HUES64 (cell line): ENCODE results near the gene KIF2C. TPM values are rescaled to one million over a fixed set of nuclear protein-coding genes. Genes with fewer than 3 reads are reported as not detected.
"Not testable (repeated sequence)": the region's sequence is repeated elsewhere in the genome, so short reads cannot be mapped to it uniquely, and the experiment has no call there.

Experiments used
- H3K27ac ChIP-seq: 2 replicates; pipeline ENCODE4 v1.7.0; 2013; ENCODE audit warnings: low read depth, low read length, inconsistent platforms
- H3K27me3 ChIP-seq: 2 replicates; pipeline ENCODE4 v1.6.1; 2013; ENCODE audit warnings: mild to moderate bottlenecking, low read length; ENCODE audit not compliant: insufficient read depth
- H3K36me3 ChIP-seq: 2 replicates; pipeline ENCODE4 v1.6.1; 2013; ENCODE audit warnings: mild to moderate bottlenecking, low read length; ENCODE audit not compliant: insufficient read depth
- H3K4me1 ChIP-seq: 2 replicates; pipeline ENCODE4 v1.6.1; 2013; ENCODE audit warnings: mild to moderate bottlenecking, low read length, moderate library complexity; ENCODE audit not compliant: insufficient read depth
- H3K4me3 ChIP-seq: 2 replicates; pipeline ENCODE4 v1.5.1; 2013; ENCODE audit warnings: mild to moderate bottlenecking, low read length, moderate library complexity
- H3K9ac ChIP-seq: 2 replicates; pipeline ENCODE4 v1.6.1; 2013; ENCODE audit warnings: mild to moderate bottlenecking, low read depth, low read length
- H3K9me3 ChIP-seq: 2 replicates; pipeline ENCODE4 v1.6.1; 2013; ENCODE audit warnings: low read depth, low read length; ENCODE audit not compliant: insufficient read depth
- WGBS: fragments of 150-250, 120-280 bp; methylation state at CpG from one replicate; pipeline ENCODE4 v1.1.7; 2013; ENCODE audit warnings: missing lambda C conversion rate; 5-methylcytosine and 5-hydroxymethylcytosine counted together
- polyA plus RNA-seq, 2 experiments: library from polyadenylated mRNA; stranded (reverse); fragments of 50-300 nt; gene quantifications; one replicate each; pipeline ENCODE4 v1.2.3, GENCODE V29; 2013

The KIF2C gene
- polyA plus RNA-seq (2013, experiment 1 of 2): 50.2 TPM
- polyA plus RNA-seq (2013, experiment 2 of 2): 56.0 TPM

GRCh38 chr1:44739307-44740178, at the start of gene KIF2C:
KIF2C (plus strand) TSS chr1:44739837; CDS start chr1:44739933, 96 bp downstream.
- peaks cover 6% of the 10 kb centered on the region for H3K4me1 ChIP-seq
- H3K4me3 ChIP-seq: peak within 1 kb of the TSS; percentile 84
- H3K27me3 ChIP-seq: no peaks in the 10 kb centered on the region
- H3K36me3 ChIP-seq: peaks cover 33% of the 10 kb centered on the region
- H3K9ac ChIP-seq: peak within 1 kb of the TSS; percentile 88
- H3K27ac ChIP-seq: peak within 1 kb of the TSS; percentile 93
- 2% methylated on average over 57 of the region's 57 CpGs for WGBS
- H3K9me3 ChIP-seq: no peaks in the 10 kb centered on the region

- Histone ChIP-seq H3K36me3 (no peaks in the 10 kb centered on the region), H3K27me3 (no peaks in the 10 kb centered on the region), H3K9ac (no peak overlapping the region), H3K4me1 (peaks cover 13% of the 10 kb centered on the region), H3K9me3 (no peaks in the 10 kb centered on the region), H3K27ac (no peak overlapping the region), H3K4me3 (no peak overlapping the region)
- WGBS: 98% methylated on average over 2 of the region's 2 CpGs
These were observed 46.5 kb upstream of the KIF2C start for GRCh38 chr1:44693159-44693558.

DNA sequence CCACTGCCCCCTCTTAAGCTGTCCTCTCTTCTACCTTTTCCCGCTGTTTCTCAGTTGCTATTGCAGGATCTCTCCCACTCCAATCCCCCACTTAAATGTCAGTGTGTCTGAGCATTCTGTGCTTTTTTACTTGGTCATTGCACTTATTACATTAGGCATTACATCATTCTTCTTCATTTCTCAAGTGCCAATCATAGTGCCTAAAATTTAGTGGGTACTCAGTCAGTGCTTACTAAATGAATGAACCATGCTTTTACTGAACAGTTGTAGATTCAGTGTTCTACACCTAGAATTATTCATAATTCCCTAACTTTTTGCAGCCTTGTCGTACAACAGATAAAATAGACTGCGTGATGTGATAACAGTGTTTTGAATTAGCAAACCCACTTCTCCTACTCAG, 45.7 kb upstream of the KIF2C start:
- H3K4me1 ChIP-seq: peaks cover 8% of the 10 kb centered on the region
- no peaks in the 10 kb centered on the region for H3K27me3 ChIP-seq
- 93% methylated on average over 1 of the region's 3 CpGs for WGBS
- H3K9ac ChIP-seq: no peak overlapping the region
- no peak overlapping the region for H3K4me3 ChIP-seq
- H3K36me3 ChIP-seq: no peaks in the 10 kb centered on the region
- H3K27ac ChIP-seq: no peak overlapping the region
- no peaks in the 10 kb centered on the region for H3K9me3 ChIP-seq

DNA sequence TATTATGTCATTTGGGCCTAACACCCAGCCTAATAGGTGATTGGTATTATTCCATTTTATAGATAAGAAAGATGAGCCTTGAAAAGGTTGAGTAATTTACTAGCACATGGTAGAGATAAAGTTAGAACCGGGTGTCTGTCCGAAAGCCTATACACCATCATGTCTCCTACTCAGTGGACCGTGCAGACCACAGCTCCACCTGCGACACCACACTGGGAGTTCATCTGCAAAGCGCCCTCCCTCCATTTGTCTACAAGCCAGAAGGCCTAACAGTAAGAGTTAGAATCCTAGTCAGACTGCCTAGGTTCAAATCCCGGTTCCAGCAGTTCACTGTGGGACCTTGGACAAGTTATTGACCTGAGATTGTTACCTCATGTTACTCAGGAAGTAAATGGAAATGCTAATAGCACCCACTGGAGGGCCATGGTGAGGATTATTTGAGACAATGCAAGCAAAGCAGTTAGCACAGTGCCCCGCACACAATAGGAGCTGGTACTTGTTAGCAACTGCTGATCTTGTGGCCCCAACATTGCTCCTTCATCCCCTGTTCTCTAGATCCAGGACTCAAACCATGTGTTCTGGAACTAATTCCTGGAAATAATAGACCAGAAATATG, 44.7 kb upstream of the KIF2C start:
- no peaks in the 10 kb centered on the region for H3K9me3 ChIP-seq
- H3K4me1 ChIP-seq: no peaks in the 10 kb centered on the region
- 92% methylated on average over 7 of the region's 7 CpGs for WGBS
- H3K27me3 ChIP-seq: no peaks in the 10 kb centered on the region
- H3K4me3 ChIP-seq: no peak overlapping the region
- H3K9ac ChIP-seq: no peak overlapping the region
- H3K27ac ChIP-seq: no peak overlapping the region
- no peaks in the 10 kb centered on the region for H3K36me3 ChIP-seq

- no peak overlapping the region for H3K27ac ChIP-seq
- no peaks in the 10 kb centered on the region for H3K9me3 ChIP-seq
- H3K36me3 ChIP-seq: no peaks in the 10 kb centered on the region
- no peaks in the 10 kb centered on the region for H3K4me1 ChIP-seq
- WGBS: 98% methylated on average over 4 of the region's 4 CpGs
- H3K9ac ChIP-seq: no peak overlapping the region
- no peaks in the 10 kb centered on the region for H3K27me3 ChIP-seq
- H3K4me3 ChIP-seq: no peak overlapping the region
These were observed 44.0 kb upstream of the KIF2C start for GRCh38 chr1:44695671-44696070.

DNA sequence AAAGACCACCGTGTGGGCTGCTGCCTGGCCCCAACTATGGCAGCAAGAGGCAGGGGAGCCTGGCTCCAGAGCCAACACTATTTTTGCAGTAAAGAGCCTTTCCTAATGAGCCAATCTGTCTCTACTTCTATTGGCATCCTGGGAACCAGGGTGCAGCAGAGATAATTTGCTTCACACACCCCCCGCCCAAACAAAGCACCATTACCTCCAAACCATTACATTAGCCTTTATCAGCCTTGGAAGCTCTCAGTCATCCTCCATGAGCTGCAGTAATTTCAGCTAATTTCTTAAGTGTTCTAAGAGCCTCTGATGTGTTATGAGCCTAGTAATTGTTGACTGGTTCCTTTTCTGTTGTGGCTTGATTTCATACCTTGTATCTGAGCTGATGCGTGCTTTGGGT, 43.5 kb upstream of the KIF2C start:
- no peaks in the 10 kb centered on the region for H3K27me3 ChIP-seq
- H3K4me3 ChIP-seq: no peak overlapping the region
- no peaks in the 10 kb centered on the region for H3K9me3 ChIP-seq
- no peak overlapping the region for H3K9ac ChIP-seq
- no peaks in the 10 kb centered on the region for H3K36me3 ChIP-seq
- H3K4me1 ChIP-seq: no peaks in the 10 kb centered on the region
- H3K27ac ChIP-seq: no peak overlapping the region
- WGBS: 88% methylated on average over 2 of the region's 3 CpGs

DNA sequence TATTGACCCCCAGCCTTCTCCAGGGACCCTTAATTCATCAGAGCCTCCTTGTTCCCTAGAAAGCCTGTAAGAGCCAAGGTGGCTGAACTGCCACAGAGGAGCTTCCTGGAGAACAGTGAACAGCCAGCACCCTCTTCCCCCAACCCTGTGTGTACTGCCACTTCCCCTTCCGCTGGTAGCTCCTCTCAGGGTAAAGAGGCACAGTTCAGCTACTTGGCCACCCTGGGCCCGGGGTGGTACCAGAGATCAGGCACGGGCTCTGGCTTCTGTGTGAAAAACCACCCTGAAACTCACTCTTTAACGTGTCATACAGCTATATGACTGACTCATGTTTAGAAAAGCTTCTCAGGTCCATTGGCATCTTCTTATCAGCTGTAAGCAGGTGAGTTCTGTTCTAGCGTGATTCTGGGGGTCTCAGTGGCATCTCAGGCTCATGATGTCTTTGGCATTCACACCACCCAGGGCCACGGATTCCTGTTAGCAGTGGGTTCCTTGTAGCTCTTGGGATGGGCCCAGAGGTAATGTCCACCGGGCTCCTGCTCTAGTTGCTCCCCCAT, 42.8 kb upstream of the KIF2C start:
- H3K36me3 ChIP-seq: no peaks in the 10 kb centered on the region
- no peaks in the 10 kb centered on the region for H3K27me3 ChIP-seq
- H3K9me3 ChIP-seq: no peaks in the 10 kb centered on the region
- no peaks in the 10 kb centered on the region for H3K4me1 ChIP-seq
- no peak overlapping the region for H3K9ac ChIP-seq
- no peak overlapping the region for H3K4me3 ChIP-seq
- H3K27ac ChIP-seq: no peak overlapping the region
- 90% methylated on average over 7 of the region's 7 CpGs for WGBS

GRCh38 chr1:44698138-44698537, 41.5 kb upstream of the KIF2C start:
- Histone ChIP-seq H3K4me3 (no peak overlapping the region), H3K27me3 (no peaks in the 10 kb centered on the region), H3K9me3 (no peaks in the 10 kb centered on the region), H3K27ac (no peak overlapping the region), H3K9ac (no peak overlapping the region), H3K36me3 (no peaks in the 10 kb centered on the region), H3K4me1 (no peaks in the 10 kb centered on the region)
- 96% methylated on average over 3 of the region's 3 CpGs for WGBS

DNA sequence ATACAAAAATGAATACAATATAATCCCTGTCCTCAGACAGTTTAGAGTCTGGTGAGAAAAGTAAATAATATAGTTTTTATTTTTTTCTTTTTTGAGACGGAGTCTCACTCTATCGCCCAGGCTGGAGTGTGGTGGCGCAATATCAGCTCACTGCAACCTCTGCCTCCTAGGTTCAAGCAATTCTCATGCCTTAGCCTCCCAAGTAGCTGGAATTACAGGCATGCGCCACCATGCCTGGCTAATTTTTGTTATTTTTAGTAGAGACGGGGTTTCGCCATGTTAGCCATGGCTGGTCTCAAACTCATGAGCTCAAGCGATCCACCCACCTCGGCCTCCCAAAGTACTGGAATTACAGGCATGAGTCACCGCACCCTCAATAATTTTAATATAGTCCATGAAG, 40.3 kb upstream of the KIF2C start:
- 95% methylated on average over 9 of the region's 9 CpGs for WGBS
- H3K4me1 ChIP-seq: not testable (repeated sequence)

DNA sequence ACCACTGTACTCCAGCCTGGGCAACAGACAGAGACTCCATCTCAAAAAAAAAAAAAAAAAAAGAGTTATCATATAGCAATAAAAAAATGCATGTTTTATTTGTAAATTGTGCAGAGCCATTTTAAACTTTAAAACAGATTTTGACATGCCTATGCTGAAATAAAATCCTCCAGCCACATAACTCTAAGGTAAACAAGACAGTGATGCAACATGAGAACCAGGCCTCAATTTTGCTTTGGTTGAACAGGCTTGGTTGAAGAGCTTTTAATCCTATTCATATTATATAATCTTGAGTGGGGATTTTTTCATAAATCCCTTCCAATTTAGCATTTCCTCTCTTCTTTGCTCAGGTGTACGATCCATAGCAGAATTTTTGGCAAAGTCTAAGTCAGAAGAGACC, 39.1 kb upstream of the KIF2C start:
- 100% methylated on average over 1 of the region's 1 CpG for WGBS
- Histone ChIP-seq H3K27ac (no peak overlapping the region), H3K27me3 (no peaks in the 10 kb centered on the region), H3K9me3 (no peaks in the 10 kb centered on the region), H3K4me3 (no peak overlapping the region), H3K4me1 (no peaks in the 10 kb centered on the region), H3K9ac (no peak overlapping the region), H3K36me3 (no peaks in the 10 kb centered on the region)

More for the DNA sequence above, 40.3 kb upstream of the KIF2C start:
- H3K4me3 ChIP-seq, H3K9ac ChIP-seq, H3K27me3 ChIP-seq, H3K36me3 ChIP-seq, H3K27ac ChIP-seq, H3K9me3 ChIP-seq: not testable (repeated sequence)

GRCh38 chr1:44701141-44701573, 38.5 kb upstream of the KIF2C start:
- Histone ChIP-seq H3K9ac (no peak overlapping the region), H3K9me3 (no peaks in the 10 kb centered on the region), H3K4me1 (no peaks in the 10 kb centered on the region), H3K27ac (no peak overlapping the region), H3K4me3 (no peak overlapping the region), H3K27me3 (no peaks in the 10 kb centered on the region), H3K36me3 (no peaks in the 10 kb centered on the region)
- 90% methylated on average over 7 of the region's 7 CpGs for WGBS
